Lung (tissue), 12 donors: ENCODE data around the gene OSBPL6. TPM values are rescaled to one million over a fixed set of nuclear protein-coding genes. Genes with fewer than 3 reads are reported as not detected.

ENCODE experiments used
- ATAC-seq: fragments of 200-7000 bp; cut with Tn5 transposase; one replicate; pipeline ENCODE4 v1.9.1; 2020; ENCODE audit warnings: moderate number of reproducible peaks; ENCODE audit not compliant: insufficient read depth, low FRiP score
- DNase-seq, 3 donors: peaks; one replicate each; pipeline ENCODE4 v3.0.0-alpha.2; 2013 to 2017
- H3K27ac ChIP-seq, 2 donors: one replicate each; pipeline ENCODE4 v1.5.1; 2013; ENCODE audit warnings: mild to moderate bottlenecking in 2 of 2, moderate library complexity in 2 of 2, control low read depth in 1 of 2, inconsistent platforms in 1 of 2, low read depth in 1 of 2, low read length in 1 of 2
- H3K27me3 ChIP-seq, 3 donors: one replicate each; pipeline ENCODE4 v1.5.1; 2013; ENCODE audit warnings: low read length in 2 of 3; ENCODE audit not compliant: control insufficient read depth in 3 of 3, insufficient read depth in 3 of 3
- H3K36me3 ChIP-seq, 4 donors: one replicate each; pipeline ENCODE4 v1.5.1; 2013; ENCODE audit warnings: low read length in 4 of 4, mild to moderate bottlenecking in 1 of 4, moderate library complexity in 1 of 4; ENCODE audit not compliant: control insufficient read depth in 4 of 4, insufficient read depth in 4 of 4
- H3K4me1 ChIP-seq, 5 donors: one replicate each; pipeline ENCODE4 v1.5.1; 2013; ENCODE audit warnings: low read length in 5 of 5, mild to moderate bottlenecking in 2 of 5, moderate library complexity in 1 of 5; ENCODE audit not compliant: control insufficient read depth in 5 of 5, insufficient read depth in 5 of 5
- H3K4me3 ChIP-seq: one replicate; pipeline ENCODE4 v1.5.1; 2013; ENCODE audit warnings: mild to moderate bottlenecking, control low read depth, moderate library complexity
- H3K9ac ChIP-seq, 2 donors: one replicate each; pipeline ENCODE4 v1.5.1; 2013; ENCODE audit warnings: low read length in 2 of 2, control low read depth in 1 of 2; ENCODE audit not compliant: insufficient read depth in 1 of 2
- H3K9me3 ChIP-seq, 4 donors: one replicate each; pipeline ENCODE4 v1.5.1; 2013; ENCODE audit warnings: low read length in 3 of 4, mild to moderate bottlenecking in 1 of 4, moderate library complexity in 1 of 4; ENCODE audit not compliant: control insufficient read depth in 4 of 4, insufficient read depth in 3 of 4
- CTCF ChIP-seq: IDR thresholded peaks from 2 replicates; pipeline ENCODE4 v1.5.1; 2012; ENCODE audit warnings: mild to moderate bottlenecking; ENCODE audit errors: control extremely low read depth, extremely low read depth
- WGBS, 2 donors: extraction: QIAGEN DNeasy Blood & Tissue Kit; methylation state at CpG; one replicate each; pipeline ENCODE4 v1.1.7; 2013; 5-methylcytosine and 5-hydroxymethylcytosine counted together
- polyA plus RNA-seq, 2 donors: library from polyadenylated mRNA; stranded (reverse); fragments of 200-250 nt; gene quantifications; one replicate each; pipeline ENCODE4 v1.2.1, GENCODE V29; 2013
- total RNA-seq, 2 donors: library from RNA; depleted of rRNA in 1 of 2; stranded (reverse); fragments of >200 nt in 1 of 2; gene quantifications; one replicate each; pipeline ENCODE4 v1.2.1, GENCODE V29; 2014 to 2021
- donor health status: control.
- donor health status: control.
- donor health status: Bipolar disorder and iron deficiency.
- donor health status: healthy.
- donor health status: DM: yes; HTN: yes; CAD: no.

The OSBPL6 gene
- total and polyA plus RNA-seq, 4 donors = 1.9 to 23.5 (median 7.8) TPM

- Histone ChIP-seq H3K9me3 (no peaks in the 10 kb centered on the region), H3K36me3 (no peaks in the 10 kb centered on the region), H3K4me1 (peaks cover 0 to 2% (median 0%) of the 10 kb centered on the region in 5 donors), H3K9ac (no peak overlapping the region), H3K27me3 (no peaks in the 10 kb centered on the region), H3K27ac (no peak overlapping the region), H3K4me3 (no peak overlapping the region)
- no peak for DNase-seq
- TF ChIP-seq CTCF = no peak
- WGBS, 2 donors = 88 to 96% methylated on average over 6 of the region's 6 CpGs
- no peak for ATAC-seq
These were observed 71.5 kb downstream of the OSBPL6 start for GRCh38 chr2:178265851-178266250.

DNA sequence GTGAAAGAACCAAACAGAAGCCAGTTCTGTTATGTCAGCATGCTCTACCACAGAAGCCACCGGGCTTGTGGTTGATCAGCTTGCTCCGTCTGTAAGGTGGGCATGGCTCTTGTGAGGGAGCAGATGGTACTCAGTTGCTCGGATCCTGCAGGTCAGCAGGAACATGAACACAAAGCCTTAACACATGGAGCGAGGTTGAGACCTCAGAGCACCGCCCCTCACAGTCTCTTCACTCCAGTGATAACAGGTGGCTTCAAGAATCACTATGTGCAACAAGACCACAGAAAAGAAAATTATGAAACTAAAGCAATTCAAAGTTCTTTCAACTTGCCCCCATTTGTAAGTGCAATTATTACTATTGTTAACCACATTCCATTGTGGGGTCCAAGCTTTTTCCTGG lies 72.1 kb downstream of the OSBPL6 start:
- Histone ChIP-seq H3K9me3 (no peaks in the 10 kb centered on the region), H3K4me3 (no peak overlapping the region), H3K9ac (no peak overlapping the region), H3K36me3 (no peaks in the 10 kb centered on the region), H3K4me1 (peaks cover 0 to 2% (median 0%) of the 10 kb centered on the region in 5 donors), H3K27me3 (no peaks in the 10 kb centered on the region), H3K27ac (no peak overlapping the region)
- DNase-seq (no peak), ATAC-seq (no peak)
- TF ChIP-seq CTCF = no peak
- 86 to 96% methylated on average over 5 of the region's 5 CpGs for WGBS, 2 donors

GRCh38 chr2:178267660-178268059 lies 73.3 kb downstream of the OSBPL6 start:
- no peak for ATAC-seq
- Histone ChIP-seq H3K27me3 (no peaks in the 10 kb centered on the region), H3K9ac (no peak overlapping the region), H3K4me1 (peaks cover 0 to 6% (median 0%) of the 10 kb centered on the region in 5 donors), H3K9me3 (no peaks in the 10 kb centered on the region), H3K36me3 (no peaks in the 10 kb centered on the region), H3K4me3 (no peak overlapping the region), H3K27ac (no peak overlapping the region)
- no peak for DNase-seq
- TF ChIP-seq CTCF = no peak
- WGBS, 2 donors = 88% methylated on average over 2 of the region's 2 CpGs

DNA sequence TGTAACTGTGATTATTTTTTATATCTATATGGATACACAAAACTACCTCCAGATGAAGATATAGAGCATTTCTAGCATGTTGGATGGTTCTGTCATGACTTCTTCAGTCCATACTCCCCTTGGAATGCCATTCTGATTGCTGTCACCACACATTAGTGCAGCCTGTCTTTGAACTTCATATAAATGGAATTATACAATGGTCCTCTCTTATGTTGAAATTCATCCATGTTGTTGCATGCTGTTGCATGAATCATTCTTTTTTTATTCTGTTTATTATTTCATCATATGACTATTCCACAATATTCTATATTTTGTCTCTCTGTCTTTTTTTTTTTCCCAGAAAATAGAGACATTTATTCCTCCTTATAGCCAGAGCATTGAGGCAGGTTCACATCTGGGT lies 74.1 kb downstream of the OSBPL6 start:
- Histone ChIP-seq H3K27me3 (no peaks in the 10 kb centered on the region), H3K9ac (no peak overlapping the region), H3K36me3 (no peaks in the 10 kb centered on the region), H3K4me3 (no peak overlapping the region), H3K4me1 (peaks cover 0 to 7% (median 0%) of the 10 kb centered on the region in 5 donors), H3K9me3 (no peaks in the 10 kb centered on the region), H3K27ac (no peak overlapping the region)
- DNase-seq (no peak), ATAC-seq (no peak)
- TF ChIP-seq CTCF = no peak
